ENCODE results near the gene TBC1D2. TPM values are rescaled to one million over a fixed set of nuclear protein-coding genes. Genes with fewer than 3 reads are reported as not detected.

The TBC1D2 gene
- total and polyA plus RNA-seq, 2 of the 4 experiments (the other 2 are of a cell fraction), result 36.9 to 62.7 TPM

DNA sequence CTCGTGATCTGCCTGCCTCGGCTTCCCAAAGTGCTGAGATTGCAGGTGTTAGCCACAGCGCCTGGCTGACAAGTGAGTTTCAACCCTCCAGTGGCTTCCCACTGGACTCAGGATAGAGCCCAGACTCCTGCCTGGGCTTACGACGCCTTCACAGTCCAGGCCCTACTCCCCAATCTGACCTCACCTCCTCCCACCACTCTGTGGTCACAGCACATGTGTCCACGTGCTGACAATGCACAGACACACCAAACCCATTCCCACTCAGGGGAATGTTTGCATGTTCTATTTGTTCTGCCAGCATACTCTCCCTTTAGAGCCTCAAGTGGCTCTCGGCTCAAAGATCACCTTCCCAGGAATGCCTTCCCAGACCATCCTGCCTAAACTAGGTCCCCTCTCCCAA is 105.3 kb downstream of the TBC1D2 start:
- TF ChIP-seq MAFK (IDR thresholded peaks at IDR 0.05; ENCODE audit: low read depth, low read length), result no peak
- intact Hi-C loops (cut with micrococcal nuclease) (no loop called here), in situ Hi-C loops (cut with MboI; ENCODE audit: low sequenced_read_pairs) (no loop called here), dilution Hi-C loops (cut with HindIII; ENCODE audit: low sequenced_read_pairs, unreplicated experiment) (no loop called here)
- BruUV-seq (replicated peaks), result no TSS peak
- Histone ChIP-seq H2BK5ac (ENCODE audit: low read depth, low read length, poor library complexity, severe bottlenecking) (no peak overlapping the region), H2BK20ac (ENCODE audit: low read depth, low read length) (no peak overlapping the region), H2AFZ (replicated peaks; ENCODE audit: low read length, poor library complexity) (no peak overlapping the region), H3K9me3 (ENCODE audit: control insufficient read depth, insufficient read depth, low read length) (no peaks in the 10 kb centered on the region), H3K9me1 (ENCODE audit: insufficient read depth, low read length) (no peaks in the 10 kb centered on the region), H3K9ac (ENCODE audit: low read depth, low read length) (no peak overlapping the region), H3K4ac (ENCODE audit: low read depth, low read length) (no peak overlapping the region), H3K4me3 (ENCODE audit: insufficient read depth, low read depth, low read length) (no peak overlapping the region), H4K20me1 (ENCODE audit: insufficient read depth, low read length) (no peaks in the 10 kb centered on the region), H2BK120ac (ENCODE audit: low read depth, low read length) (no peak overlapping the region), H3K4me1 (ENCODE audit: control insufficient read depth, insufficient read depth, low read length) (peaks cover 6% of the 10 kb centered on the region; the same call in 1 of the 2 replicates), H3K27me3 (ENCODE audit: control insufficient read depth, insufficient read depth, low read length) (no peaks in the 10 kb centered on the region), H3K27ac (ENCODE audit: insufficient read depth, low read length) (no peak overlapping the region), H4K5ac (ENCODE audit: low read depth, low read length) (no peak overlapping the region), H3K79me1 (ENCODE audit: low read depth in 1 of 2, low read length in 2 of 2) (no peaks in the 10 kb centered on the region), H3K23ac (ENCODE audit: low read depth, low read length) (no peak overlapping the region), H4K91ac (ENCODE audit: insufficient read depth, low read depth, low read length) (no peak overlapping the region), H3K56ac (ENCODE audit: extremely low read depth, insufficient read depth, low read length) (no peak overlapping the region), H4K8ac (ENCODE audit: low read depth in 2 of 2, low read length in 2 of 2) (no peak overlapping the region), H3K18ac (ENCODE audit: low read depth, low read length) (no peak overlapping the region), H3K4me2 (ENCODE audit: low read depth, low read length) (no peak overlapping the region), H2BK15ac (ENCODE audit: low read depth, low read length) (no peak overlapping the region), H3K14ac (replicated peaks; ENCODE audit: low read depth, low read length) (no peak overlapping the region), H3K36me3 (ENCODE audit: control insufficient read depth, insufficient read depth, low read length) (no peaks in the 10 kb centered on the region), H2AK5ac (ENCODE audit: low read depth, low read length) (no peak overlapping the region), H2AK9ac (replicated peaks; ENCODE audit: low read depth, low read length, poor library complexity) (no peak overlapping the region)
- ChIA-PET POLR2A (ENCODE audit: unreplicated experiment) (interaction anchor here (0.5 kb wide), 1 partner anchor 94 kb away, joined by 3 read pairs; no protein-coding TSS in a partner anchor), CTCF (no interaction called here)
- DNase-seq (no peak), ATAC-seq (ENCODE audit: low read depth) (no peak)
- WGBS, 2 experiments (ENCODE audit: extremely low coverage in 2 of 2, insufficient read length in 1 of 2), result 75% methylated on average over 5 of the region's 7 CpGs; no CpG with 5 or more reads in 1 of the 2 experiments

All from IMR-90 (cell line).